HEK293T (cell line): ENCODE measurements around the gene COL12A1.
A peak's percentile ranks its signal among the peaks of the same experiment; 100 is the strongest.

ENCODE experiments used
- CTCF ChIA-PET: fragments of 350-600 bp; formaldehyde crosslinking; extraction: SDS; loops from one replicate; lab custom pipeline; 2021; ENCODE audit warnings: antibody characterized with exemption, inconsistent platforms; lab: Yijun Ruan, JAX
- POLR2A ChIA-PET: fragments of 350-600 bp; formaldehyde crosslinking; extraction: SDS; loops from one replicate; lab custom pipeline; 2020; ENCODE audit warnings: antibody characterized with exemption, inconsistent platforms; lab: Yijun Ruan, JAX
- DNase-seq: peaks from one replicate; pipeline ENCODE4 v3.0.0; 2012; ENCODE audit warnings: mixed read lengths; ENCODE audit errors: extremely low spot score
- ARNT ChIP-seq: fragments of 450-650 bp; IDR thresholded peaks from 2 replicates; pipeline ENCODE4 v1.6.1; 2017; ENCODE audit warnings: mild to moderate bottlenecking
- BHLHE40 ChIP-seq: fragments of 450-650 bp; IDR thresholded peaks from 2 replicates; pipeline ENCODE4 v1.6.1; 2016; ENCODE audit warnings: mild to moderate bottlenecking, moderate library complexity, borderline replicate concordance
- CTBP1 ChIP-seq: fragments of 450-650 bp; IDR thresholded peaks from 2 replicates; pipeline ENCODE4 v1.6.1; 2016; ENCODE audit warnings: borderline replicate concordance
- ELF4 ChIP-seq: fragments of 450-650 bp; IDR thresholded peaks from 2 replicates; pipeline ENCODE4 v1.6.1; 2017; ENCODE audit warnings: antibody characterized with exemption
- FOXA1 ChIP-seq: fragments of 450-650 bp; IDR thresholded peaks from 2 replicates; pipeline ENCODE4 v1.6.1; 2016; ENCODE audit warnings: mild to moderate bottlenecking
- FOXK2 ChIP-seq: fragments of 450-650 bp; IDR thresholded peaks from 2 replicates; pipeline ENCODE4 v1.6.1; 2016; ENCODE audit warnings: mild to moderate bottlenecking
- FOXM1 ChIP-seq: fragments of 450-650 bp; IDR thresholded peaks from 2 replicates; pipeline ENCODE4 v1.6.1; 2017; ENCODE audit warnings: mild to moderate bottlenecking, borderline replicate concordance
- HDGF ChIP-seq: fragments of 450-650 bp; IDR thresholded peaks from 2 replicates; pipeline ENCODE4 v1.6.1; 2017; ENCODE audit warnings: antibody characterized with exemption, borderline replicate concordance
- L3MBTL2 ChIP-seq: fragments of 450-650 bp; conservative IDR thresholded peaks from 2 replicates; pipeline ENCODE4 v1.6.1; 2016; ENCODE audit warnings: mild to moderate bottlenecking
- LEF1 ChIP-seq: fragments of 450-650 bp; IDR thresholded peaks from 2 replicates; pipeline ENCODE4 v1.6.1; 2017; ENCODE audit warnings: mild to moderate bottlenecking, borderline replicate concordance
- NFRKB ChIP-seq: fragments of 450-650 bp; IDR thresholded peaks from 2 replicates; pipeline ENCODE4 v1.6.1; 2016; ENCODE audit warnings: mild to moderate bottlenecking, moderate library complexity
- SP1 ChIP-seq: fragments of 450-650 bp; IDR thresholded peaks from 2 replicates; pipeline ENCODE4 v1.6.1; 2017
- SUZ12 ChIP-seq: fragments of 450-650 bp; IDR thresholded peaks from 2 replicates; pipeline ENCODE4 v1.6.1; 2016; ENCODE audit warnings: mild to moderate bottlenecking
- TARDBP ChIP-seq: fragments of 450-650 bp; IDR thresholded peaks from 2 replicates; pipeline ENCODE4 v1.6.1; 2016
- ZNF384 ChIP-seq: fragments of 450-650 bp; IDR thresholded peaks from 2 replicates; pipeline ENCODE4 v1.6.1; 2016
- TF ChIP-seq, protein P1 (sequence below): fragments of 450-650 bp; IDR thresholded peaks from 2 replicates; pipeline ENCODE4 v1.6.1; 2016

Gene COL12A1

DNA sequence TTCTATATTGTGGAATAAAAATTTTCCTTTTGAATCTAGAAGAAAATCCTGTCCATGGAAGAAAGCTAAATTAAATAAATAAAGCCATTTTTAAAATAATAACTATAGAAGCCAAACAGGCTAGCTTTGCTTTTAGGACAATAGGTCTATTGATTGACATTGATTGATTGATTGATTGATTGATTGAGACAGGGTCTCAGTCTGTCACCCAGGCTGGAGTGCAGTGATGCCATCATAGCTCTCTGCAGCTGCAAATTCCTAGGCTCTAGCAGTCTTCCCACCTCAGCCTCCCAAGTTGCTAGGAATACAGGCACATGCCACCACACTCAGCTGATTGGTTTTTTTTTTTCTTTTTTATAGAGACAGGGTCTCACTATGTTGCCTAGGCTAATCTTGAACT lies 97.9 kb downstream of the COL12A1 start:
- POLR2A ChIA-PET, result no interaction called here

DNA sequence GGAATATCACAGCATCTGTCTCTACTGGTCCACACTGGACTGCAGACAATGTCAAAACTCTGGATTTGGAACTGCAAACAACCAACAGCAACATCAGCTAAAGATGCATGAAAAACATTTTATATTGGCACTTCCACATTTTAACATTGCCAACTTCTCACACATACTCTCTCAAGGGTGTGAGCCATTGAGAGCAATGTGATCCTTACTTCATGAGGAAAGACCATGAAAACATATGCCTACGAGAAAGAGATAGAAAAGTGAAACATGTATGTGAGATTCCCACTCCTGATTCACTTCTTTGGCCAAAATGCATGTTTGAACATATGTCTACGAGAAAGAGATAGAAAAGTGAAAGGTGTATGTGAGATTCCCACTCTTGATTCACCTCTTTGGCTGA lies 99.4 kb downstream of the COL12A1 start:
- ChIA-PET POLR2A (no interaction called here), CTCF (no interaction called here)
- no peak for DNase-seq

More for the DNA sequence above, 97.9 kb downstream of the COL12A1 start:
- TF ChIP-seq, protein P1, sequence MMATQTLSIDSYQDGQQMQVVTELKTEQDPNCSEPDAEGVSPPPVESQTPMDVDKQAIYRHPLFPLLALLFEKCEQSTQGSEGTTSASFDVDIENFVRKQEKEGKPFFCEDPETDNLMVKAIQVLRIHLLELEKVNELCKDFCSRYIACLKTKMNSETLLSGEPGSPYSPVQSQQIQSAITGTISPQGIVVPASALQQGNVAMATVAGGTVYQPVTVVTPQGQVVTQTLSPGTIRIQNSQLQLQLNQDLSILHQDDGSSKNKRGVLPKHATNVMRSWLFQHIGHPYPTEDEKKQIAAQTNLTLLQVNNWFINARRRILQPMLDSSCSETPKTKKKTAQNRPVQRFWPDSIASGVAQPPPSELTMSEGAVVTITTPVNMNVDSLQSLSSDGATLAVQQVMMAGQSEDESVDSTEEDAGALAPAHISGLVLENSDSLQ, result peak; percentile 72; the same call in 1 of the 2 replicates
- no peak for TF ChIP-seq TARDBP
- DNase-seq, result no peak
- CTCF ChIA-PET, result no interaction called here

GRCh38 chr6:75103431-75103830 lies 102.4 kb downstream of the COL12A1 start:
- POLR2A ChIA-PET, result no interaction called here
- no peak for DNase-seq
- TF ChIP-seq FOXK2, result no peak
- no peak for TF ChIP-seq FOXM1
- TF ChIP-seq BHLHE40, result no peak
- TF ChIP-seq LEF1, result no peak
- TF ChIP-seq ZNF384, result no peak
- TF ChIP-seq NFRKB, result no peak
- TF ChIP-seq, protein P1, result no peak
- TF ChIP-seq TARDBP, result no peak
- no peak for TF ChIP-seq FOXA1
- TF ChIP-seq CTBP1, result no peak
- no peak for TF ChIP-seq ELF4
- TF ChIP-seq HDGF, result no peak
- TF ChIP-seq SUZ12, result no peak
- no peak for TF ChIP-seq SP1
- CTCF ChIA-PET, result interaction anchor here (0.6 kb wide), 2 partner anchors 11 to 71 kb away, joined by 3 to 7 read pairs; no protein-coding TSS in a partner anchor

More for the DNA sequence above, 99.4 kb downstream of the COL12A1 start:
- TF ChIP-seq, protein P1, result no peak
- TF ChIP-seq CTBP1 (no peak), SP1 (no peak)

DNA sequence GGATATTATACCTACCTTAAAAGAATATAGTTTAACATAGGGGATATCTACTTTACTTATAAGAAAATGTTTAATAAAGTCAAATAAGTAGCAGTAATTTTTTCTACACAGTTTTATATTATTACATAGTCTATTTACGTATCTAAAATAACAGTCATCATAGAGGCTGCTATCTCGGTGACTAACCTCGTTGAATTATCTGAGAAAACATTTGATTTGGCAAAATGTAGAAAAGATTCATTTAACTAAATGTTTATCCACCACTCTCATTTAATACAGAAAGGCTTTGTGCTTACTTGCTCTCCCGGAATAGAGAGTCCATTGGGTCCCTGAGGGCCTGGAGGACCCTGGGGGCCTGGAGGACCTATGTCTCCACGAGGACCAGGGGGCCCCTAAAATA lies 103.6 kb downstream of the COL12A1 start:
- DNase-seq, result no peak
- ChIA-PET CTCF (no interaction called here), POLR2A (no interaction called here)
- TF ChIP-seq SP1 (no peak), HDGF (no peak), NFRKB (no peak), FOXK2 (no peak), FOXM1 (no peak), CTBP1 (no peak), SUZ12 (no peak), TARDBP (no peak), ZNF384 (no peak), L3MBTL2 (no peak), FOXA1 (no peak), LEF1 (no peak), BHLHE40 (no peak), ARNT (no peak), ELF4 (no peak)
- TF ChIP-seq, protein P1, result no peak

DNA sequence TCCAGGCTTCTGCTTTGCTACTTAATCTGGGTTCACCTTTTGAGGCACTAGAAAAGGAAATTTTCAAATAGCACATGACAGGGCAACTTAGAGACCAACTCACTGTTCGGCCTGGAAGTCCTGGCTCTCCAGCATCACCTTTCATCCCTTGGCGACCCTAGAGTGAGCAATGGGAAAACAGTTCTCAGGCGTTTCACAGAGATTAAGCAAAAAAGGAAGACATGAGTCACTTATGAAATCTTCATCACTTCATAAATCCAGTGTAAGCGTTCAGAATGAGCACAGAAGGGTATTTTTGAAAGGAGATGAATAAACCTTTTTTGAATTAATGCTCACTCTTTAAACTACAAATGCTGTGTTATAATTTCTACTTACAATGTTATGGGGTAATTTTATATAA lies 104.0 kb downstream of the COL12A1 start:
- TF ChIP-seq FOXA1 (no peak), TARDBP (no peak), L3MBTL2 (no peak), SP1 (no peak), ELF4 (no peak)
- no peak for DNase-seq
- POLR2A ChIA-PET, result no interaction called here
- CTCF ChIA-PET, result no interaction called here

DNA sequence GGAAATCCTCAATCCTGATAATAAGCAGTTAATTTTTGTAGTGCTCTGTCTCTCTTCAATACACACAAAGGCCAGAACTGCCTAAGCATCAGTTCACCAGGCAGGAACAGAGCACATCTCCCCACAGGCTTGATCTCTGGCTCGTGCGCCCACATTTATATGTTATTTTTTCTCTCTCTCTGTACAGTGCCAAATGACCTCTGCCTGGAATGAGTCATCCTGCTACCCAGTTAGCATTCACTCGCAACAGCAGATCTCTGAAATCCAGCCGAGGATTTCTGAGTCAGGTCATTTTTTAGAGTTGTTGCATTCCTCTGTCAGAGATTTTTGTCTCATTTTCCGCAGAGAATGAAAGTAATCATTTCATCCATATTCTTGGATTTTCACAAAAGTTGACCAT lies 107.1 kb downstream of the COL12A1 start:
- ChIA-PET POLR2A (no interaction called here), CTCF (no interaction called here)
- no peak for TF ChIP-seq ZNF384
- TF ChIP-seq BHLHE40, result no peak
- TF ChIP-seq HDGF, result no peak
- TF ChIP-seq SP1, result no peak
- no peak for TF ChIP-seq LEF1
- no peak for TF ChIP-seq ARNT
- TF ChIP-seq FOXA1, result no peak
- no peak for TF ChIP-seq CTBP1
- TF ChIP-seq NFRKB, result no peak
- TF ChIP-seq SUZ12, result no peak
- no peak for TF ChIP-seq ELF4
- TF ChIP-seq FOXM1, result no peak
- TF ChIP-seq, protein P1, result no peak
- DNase-seq, result peak; percentile 22
